GM13976 (cell line): ENCODE results near the gene TWNK.

ENCODE experiments used
- DNase-seq: peaks from one replicate; pipeline ENCODE4 v3.0.0; 2012; ENCODE audit warnings: low spot score
- in situ Hi-C: fragments of 300-500 bp; cut with MboI; formaldehyde crosslinking; loops from one replicate; pipeline ENCODE4 v1.12.0; 2022; ENCODE audit warnings: low sequenced_read_pairs, mixed read lengths, inconsistent platforms; ENCODE audit not compliant: unreplicated experiment
- TF ChIP-seq, protein P1 (sequence below): IDR thresholded peaks from 2 replicates; pipeline ENCODE4 v1.5.1; 2012; ENCODE audit warnings: borderline replicate concordance, mild to moderate bottlenecking; ENCODE audit not compliant: insufficient read depth; ENCODE audit errors: extremely low read depth, missing control alignments, control extremely low read depth

Gene TWNK

DNA sequence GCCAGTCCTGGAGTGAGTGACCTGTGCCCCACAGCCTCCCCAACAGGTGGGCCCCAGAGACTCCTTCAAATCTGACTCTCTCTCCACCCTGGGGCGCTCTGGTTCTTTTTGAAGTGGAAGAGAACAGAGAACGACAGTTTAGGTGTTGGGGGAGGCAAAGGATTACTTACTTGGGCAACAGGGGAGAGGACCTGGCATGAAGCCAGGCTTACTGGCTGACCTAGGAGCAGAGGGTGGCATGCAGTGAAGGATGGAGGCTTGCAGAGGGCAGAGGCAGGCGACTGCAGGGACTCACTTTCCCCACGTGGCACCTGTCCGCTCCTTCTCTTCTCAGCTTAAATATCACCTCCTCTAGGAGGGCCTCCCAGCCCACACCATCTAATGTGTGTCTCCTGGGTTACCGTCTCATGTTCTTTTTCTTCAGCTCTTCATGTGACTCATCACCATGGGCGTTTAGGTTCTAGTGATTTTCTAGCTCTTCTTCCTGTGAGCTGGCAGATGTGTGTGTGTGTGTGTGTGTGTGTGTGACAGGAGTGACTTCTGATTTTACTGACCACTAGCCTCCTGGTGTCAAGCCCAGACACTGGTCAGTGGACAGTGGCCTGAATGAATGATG lies 27.7 kb downstream of the TWNK start:
- in situ Hi-C loops, result no loop called here
- DNase-seq, result no peak

DNA sequence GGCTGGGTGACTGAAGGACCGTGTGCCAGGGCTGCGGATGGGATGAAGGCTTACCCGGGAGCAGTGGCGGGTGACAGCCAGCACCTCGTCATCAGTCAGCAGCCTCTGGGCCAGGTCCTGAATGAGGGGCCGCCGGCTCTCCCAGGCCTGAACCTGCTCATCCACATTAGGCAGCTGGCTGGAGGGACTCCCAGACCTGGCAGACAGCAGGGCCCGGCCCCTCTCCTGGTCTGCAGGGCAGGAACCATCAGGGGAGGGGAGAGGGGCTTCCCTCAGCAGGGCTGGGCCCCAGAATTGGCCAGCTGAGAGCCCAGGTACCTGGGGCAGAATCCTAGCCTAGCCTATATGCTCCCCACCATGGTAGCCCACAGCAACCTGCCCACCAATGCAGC lies 28.2 kb downstream of the TWNK start:
- in situ Hi-C loops, result no loop called here

More for the DNA sequence above, 27.7 kb downstream of the TWNK start:
- TF ChIP-seq, protein P1, sequence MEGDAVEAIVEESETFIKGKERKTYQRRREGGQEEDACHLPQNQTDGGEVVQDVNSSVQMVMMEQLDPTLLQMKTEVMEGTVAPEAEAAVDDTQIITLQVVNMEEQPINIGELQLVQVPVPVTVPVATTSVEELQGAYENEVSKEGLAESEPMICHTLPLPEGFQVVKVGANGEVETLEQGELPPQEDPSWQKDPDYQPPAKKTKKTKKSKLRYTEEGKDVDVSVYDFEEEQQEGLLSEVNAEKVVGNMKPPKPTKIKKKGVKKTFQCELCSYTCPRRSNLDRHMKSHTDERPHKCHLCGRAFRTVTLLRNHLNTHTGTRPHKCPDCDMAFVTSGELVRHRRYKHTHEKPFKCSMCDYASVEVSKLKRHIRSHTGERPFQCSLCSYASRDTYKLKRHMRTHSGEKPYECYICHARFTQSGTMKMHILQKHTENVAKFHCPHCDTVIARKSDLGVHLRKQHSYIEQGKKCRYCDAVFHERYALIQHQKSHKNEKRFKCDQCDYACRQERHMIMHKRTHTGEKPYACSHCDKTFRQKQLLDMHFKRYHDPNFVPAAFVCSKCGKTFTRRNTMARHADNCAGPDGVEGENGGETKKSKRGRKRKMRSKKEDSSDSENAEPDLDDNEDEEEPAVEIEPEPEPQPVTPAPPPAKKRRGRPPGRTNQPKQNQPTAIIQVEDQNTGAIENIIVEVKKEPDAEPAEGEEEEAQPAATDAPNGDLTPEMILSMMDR, result no peak

DNA sequence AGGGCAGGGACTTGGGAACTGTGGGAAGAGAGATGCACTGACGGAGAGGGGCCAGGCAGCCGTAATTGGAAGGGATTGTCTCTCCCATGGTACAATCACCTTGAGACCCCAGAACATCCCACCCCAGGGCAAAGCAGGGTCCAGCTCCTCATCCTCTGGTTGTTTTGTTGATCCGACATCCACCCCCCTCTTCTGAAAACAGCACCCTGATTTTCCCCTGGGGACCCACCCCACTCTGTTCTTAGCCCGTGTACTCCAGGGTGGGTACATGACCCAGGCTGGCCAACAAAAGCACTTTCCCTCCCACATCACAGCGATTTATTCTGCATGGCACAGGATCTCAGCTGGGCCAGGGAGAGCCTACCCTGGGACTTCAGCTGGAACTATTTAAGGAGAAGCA lies 29.5 kb downstream of the TWNK start:
- TF ChIP-seq, protein P1, result no peak
- DNase-seq, result no peak
- in situ Hi-C loops, result no loop called here

More for the DNA sequence above, 28.2 kb downstream of the TWNK start:
- DNase-seq, result no peak
- TF ChIP-seq, protein P1, result no peak

DNA sequence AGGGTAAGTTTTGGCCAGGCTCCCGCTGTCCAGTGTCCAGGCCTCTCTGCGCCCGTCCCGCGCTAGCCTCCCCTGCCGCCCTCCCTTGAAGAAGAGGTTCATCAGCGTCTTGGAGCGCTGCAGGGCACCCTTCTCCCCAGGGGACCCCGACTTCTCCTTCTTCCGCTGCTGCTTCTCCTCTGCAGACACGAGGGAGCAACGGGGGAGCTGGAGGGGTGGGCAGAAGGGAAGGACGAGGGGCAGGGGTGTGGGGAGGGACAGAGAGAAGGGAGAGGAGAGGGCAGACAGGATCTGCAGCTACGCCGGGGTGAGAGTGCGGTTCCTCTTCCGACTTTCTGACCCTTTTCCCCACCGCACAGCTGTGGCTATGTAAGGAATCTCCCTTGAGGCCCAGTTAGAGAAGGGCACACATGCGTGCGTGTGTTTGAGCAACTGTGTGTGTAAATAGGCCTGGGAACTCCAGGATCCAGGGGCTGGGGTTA lies 30.8 kb downstream of the TWNK start:
- in situ Hi-C loops, result no loop called here

DNA sequence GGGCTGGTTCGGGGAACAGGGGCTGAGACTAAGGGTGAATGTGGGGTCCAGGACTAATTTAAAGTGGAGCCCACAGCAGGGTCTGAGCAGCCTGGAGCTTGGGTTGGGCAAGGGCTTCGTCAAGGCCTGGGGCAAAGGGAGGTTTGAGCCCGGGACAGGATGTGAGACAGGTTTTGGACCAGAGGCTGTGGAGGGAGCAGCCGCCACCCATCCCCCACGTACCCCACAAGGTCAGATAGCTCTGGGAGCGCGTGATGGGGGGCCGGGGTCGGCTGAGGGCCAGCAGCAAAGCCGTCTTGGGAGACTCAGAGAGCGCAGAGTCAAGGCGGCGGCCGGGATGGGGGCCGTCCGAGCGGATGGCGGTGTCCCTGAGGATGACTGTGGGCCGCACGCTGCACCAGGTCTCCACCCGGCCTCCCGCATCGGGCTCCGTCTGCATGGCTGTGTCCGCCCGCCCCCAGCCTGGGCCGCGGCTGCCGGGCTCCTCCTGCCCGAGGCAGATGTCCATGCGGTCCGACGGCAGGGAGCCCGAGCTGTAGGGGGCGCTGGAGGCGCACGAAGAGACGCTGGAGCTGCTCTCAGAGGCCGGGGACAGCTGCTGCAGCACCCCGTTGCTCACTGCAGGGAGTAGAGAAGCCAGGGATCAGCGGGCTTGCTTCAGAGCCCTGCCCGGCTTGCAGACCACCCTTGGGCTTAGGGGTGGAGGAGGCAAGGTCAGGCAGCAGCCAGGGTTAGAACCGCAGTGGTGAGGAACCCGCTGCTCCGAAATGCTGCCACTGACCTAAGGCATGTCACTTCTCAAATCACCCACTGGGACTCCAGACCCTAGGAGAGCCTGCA lies 31.5 kb downstream of the TWNK start:
- in situ Hi-C loops, result no loop called here

More for the DNA sequence above, 30.8 kb downstream of the TWNK start:
- no peak for DNase-seq
- TF ChIP-seq, protein P1, result no peak

DNA sequence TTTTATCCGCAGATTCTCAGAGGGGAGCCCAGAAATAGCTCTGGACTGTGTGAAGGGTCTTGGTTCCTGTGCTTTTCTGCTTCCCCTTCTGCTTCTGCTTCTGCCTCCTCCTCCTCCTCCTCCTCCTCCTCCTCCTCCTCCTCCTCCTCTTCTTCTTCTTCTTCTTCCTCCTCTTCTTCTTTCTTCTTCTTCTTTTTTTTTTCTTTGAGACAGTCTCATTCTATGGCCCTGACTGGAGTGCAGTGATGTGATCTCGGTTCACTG lies 32.0 kb downstream of the TWNK start:
- TF ChIP-seq, protein P1, result no peak
- in situ Hi-C loops, result no loop called here

More for the DNA sequence above, 31.5 kb downstream of the TWNK start:
- DNase-seq, result peak; percentile 90
- TF ChIP-seq, protein P1, result peak; percentile 63

More for the DNA sequence above, 32.0 kb downstream of the TWNK start:
- DNase-seq, result no peak
